ENCODE measurements around the gene NALCN. TPM values are rescaled to one million over a fixed set of nuclear protein-coding genes. Genes with fewer than 3 reads are reported as not detected.

The NALCN gene
- total and polyA plus RNA-seq, 2 experiments from 2014 or later, result 0.33 to 0.57 TPM

- H3K4me1 ChIP-seq (ENCODE audit: insufficient read depth), result no peaks in the 10 kb centered on the region
- no peaks in the 10 kb centered on the region for H3K27me3 ChIP-seq
- TF ChIP-seq CTCF (IDR thresholded peaks at IDR 0.05; ENCODE audit: poor library complexity) (no peak), EZH2phosphoT487 (IDR thresholded peaks at IDR 0.05; ENCODE audit: low read depth, severe bottlenecking, unreplicated experiment) (no peak), EZH2 (IDR thresholded peaks at IDR 0.05; ENCODE audit: borderline replicate concordance) (no peak)
- H3K4me3 ChIP-seq, result no peak overlapping the region
- no peak overlapping the region for H3K4me2 ChIP-seq
- H3K9me2 ChIP-seq (replicated peaks; ENCODE audit: insufficient read depth), result no peaks in the 10 kb centered on the region
- 100% methylated on average over 2 of the region's 2 CpGs for WGBS (ENCODE audit: low lambda C conversion rate, missing lambda C conversion rate)
- H2AFZ ChIP-seq, result no peak overlapping the region
- no peak overlapping the region for H3K27ac ChIP-seq
- DNase-seq (ENCODE audit: low spot score), result no peak
- H3K9me3 ChIP-seq (ENCODE audit: low read depth), result no peaks in the 10 kb centered on the region
- no peaks in the 10 kb centered on the region for H3K79me2 ChIP-seq
- no peaks in the 10 kb centered on the region for H3K36me3 ChIP-seq (replicated peaks; ENCODE audit: insufficient read depth, low read depth)
- no peaks in the 10 kb centered on the region for H4K20me1 ChIP-seq (ENCODE audit: insufficient read depth, poor library complexity, severe bottlenecking)
Measured at GRCh38 chr13:101382701-101383100, 33.6 kb downstream of the NALCN start.

DNA sequence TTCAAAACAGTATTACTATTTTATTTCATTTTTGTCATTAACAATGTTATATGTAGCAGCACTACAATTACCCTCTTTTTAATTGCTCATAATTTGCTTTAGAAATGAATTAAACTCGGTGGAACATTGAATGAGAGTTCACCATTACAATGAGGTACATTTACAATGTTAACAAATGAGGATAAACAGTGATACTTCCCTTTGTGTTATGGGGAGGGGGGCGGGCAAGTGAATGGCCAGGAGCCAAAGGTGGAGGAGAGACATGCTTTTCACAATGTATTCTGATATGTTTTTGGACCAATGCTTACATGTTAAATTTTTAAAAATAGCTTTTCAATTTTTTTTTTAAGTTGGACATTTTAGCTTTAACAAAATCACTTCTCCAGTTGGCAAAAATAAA lies 34.2 kb downstream of the NALCN start:
- no peaks in the 10 kb centered on the region for H3K9me3 ChIP-seq (ENCODE audit: low read depth)
- H3K4me3 ChIP-seq, result no peak overlapping the region
- H3K27ac ChIP-seq, result no peak overlapping the region
- 32% methylated on average over 2 of the region's 2 CpGs for WGBS (ENCODE audit: low lambda C conversion rate, missing lambda C conversion rate)
- no peaks in the 10 kb centered on the region for H3K27me3 ChIP-seq
- TF ChIP-seq EZH2 (IDR thresholded peaks at IDR 0.05; ENCODE audit: borderline replicate concordance) (no peak), CTCF (IDR thresholded peaks at IDR 0.05; ENCODE audit: poor library complexity) (no peak)
- H4K20me1 ChIP-seq (ENCODE audit: insufficient read depth, poor library complexity, severe bottlenecking), result no peaks in the 10 kb centered on the region
- H3K9me2 ChIP-seq (replicated peaks; ENCODE audit: insufficient read depth), result no peaks in the 10 kb centered on the region
- no peaks in the 10 kb centered on the region for H3K36me3 ChIP-seq (replicated peaks; ENCODE audit: insufficient read depth, low read depth)
- DNase-seq (ENCODE audit: low spot score), result no peak
- no peaks in the 10 kb centered on the region for H3K79me2 ChIP-seq
- H3K4me1 ChIP-seq (ENCODE audit: insufficient read depth), result no peaks in the 10 kb centered on the region
- H3K4me2 ChIP-seq, result no peak overlapping the region
- H2AFZ ChIP-seq, result no peak overlapping the region

DNA sequence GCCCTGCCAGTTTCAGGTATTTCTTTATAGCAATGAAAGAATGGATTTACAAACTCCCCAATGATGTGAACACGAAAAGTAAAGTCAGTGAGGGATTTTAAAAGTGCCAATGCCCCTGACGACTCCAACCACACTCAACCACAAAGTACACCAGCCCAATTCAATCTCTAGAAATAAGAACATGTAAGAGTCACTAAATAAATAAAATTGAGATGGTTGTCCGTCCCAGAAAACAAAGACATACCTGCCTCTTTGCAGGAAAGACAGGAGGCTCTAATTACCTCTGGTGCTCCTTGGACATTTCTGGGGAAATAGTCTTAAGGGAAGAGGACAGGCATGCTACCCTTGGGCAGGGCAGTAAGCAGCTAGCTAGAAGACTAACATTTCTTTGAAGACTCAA lies 55.8 kb downstream of the NALCN start:
- DNase-seq (ENCODE audit: low spot score), result no peak
- WGBS (ENCODE audit: low lambda C conversion rate, missing lambda C conversion rate), result 79% methylated on average over 3 of the region's 3 CpGs

More for the DNA sequence above, 55.8 kb downstream of the NALCN start:
- Histone ChIP-seq H3K27ac (no peak overlapping the region), H3K27me3 (no peaks in the 10 kb centered on the region), H3K79me2 (no peaks in the 10 kb centered on the region), H3K9me2 (replicated peaks; ENCODE audit: insufficient read depth) (no peaks in the 10 kb centered on the region), H3K4me3 (no peak overlapping the region), H3K4me2 (no peak overlapping the region), H4K20me1 (ENCODE audit: insufficient read depth, poor library complexity, severe bottlenecking) (no peaks in the 10 kb centered on the region), H3K36me3 (replicated peaks; ENCODE audit: insufficient read depth, low read depth) (no peaks in the 10 kb centered on the region), H3K9me3 (ENCODE audit: low read depth) (no peaks in the 10 kb centered on the region), H3K4me1 (ENCODE audit: insufficient read depth) (no peaks in the 10 kb centered on the region), H2AFZ (no peak overlapping the region)
- TF ChIP-seq EZH2phosphoT487 (IDR thresholded peaks at IDR 0.05; ENCODE audit: low read depth, severe bottlenecking, unreplicated experiment) (no peak), CTCF (IDR thresholded peaks at IDR 0.05; ENCODE audit: poor library complexity) (no peak), EZH2 (IDR thresholded peaks at IDR 0.05; ENCODE audit: borderline replicate concordance) (no peak)

Measured in hepatocyte (in vitro differentiated cells).